HFFc6 (cell line): Measurements from ENCODE around the gene CTCFL. TPM values are rescaled to one million over a fixed set of nuclear protein-coding genes. Genes with fewer than 3 reads are reported as not detected.

Experiments used
- DNase-seq: peaks from one replicate; pipeline ENCODE4 v3.0.0-alpha.2; 2018
- H3K27ac Mint-ChIP-seq: 2 replicates; pipeline ENCODE4 v1.8.0; 2020; ENCODE audit warnings: mild to moderate bottlenecking, mixed read lengths
- H3K27me3 Mint-ChIP-seq: 2 replicates; pipeline ENCODE4 v1.8.0; 2021; ENCODE audit warnings: mild to moderate bottlenecking, moderate library complexity, mixed read lengths; ENCODE audit not compliant: insufficient read depth
- H3K36me3 Mint-ChIP-seq: 2 replicates; pipeline ENCODE4 v1.8.0; 2021; ENCODE audit warnings: low read depth, mixed read lengths
- H3K4me1 Mint-ChIP-seq: 2 replicates; pipeline ENCODE4 v1.8.0; 2020; ENCODE audit warnings: low read depth, mixed read lengths
- H3K4me3 Mint-ChIP-seq: 2 replicates; pipeline ENCODE4 v1.8.0; 2020; ENCODE audit warnings: mild to moderate bottlenecking, moderate library complexity, mixed read lengths
- H3K9me3 Mint-ChIP-seq: 2 replicates; pipeline ENCODE4 v1.8.0; 2020; ENCODE audit warnings: mild to moderate bottlenecking, mixed read lengths
- CTCF ChIP-seq: fragments of 200-600 bp; sonication (generic); IDR thresholded peaks from 2 replicates; pipeline ENCODE4 v1.5.0; 2021; ENCODE audit warnings: antibody characterized with exemption, mild to moderate bottlenecking
- total RNA-seq, 6 experiments: library from RNA; stranded (reverse); fragmentation: NEBNext Ultra II Directional; extraction: Animal tissue kit (Norgen Biotek cat#: 25700); gene quantifications; 2 replicates in 1 of 6; 3 replicates in 5 of 6; pipeline ENCODE4 v1.2.3, GENCODE V29; 2021

The CTCFL gene
- total RNA-seq, 6 experiments from 2014 or later, result not detected

DNA sequence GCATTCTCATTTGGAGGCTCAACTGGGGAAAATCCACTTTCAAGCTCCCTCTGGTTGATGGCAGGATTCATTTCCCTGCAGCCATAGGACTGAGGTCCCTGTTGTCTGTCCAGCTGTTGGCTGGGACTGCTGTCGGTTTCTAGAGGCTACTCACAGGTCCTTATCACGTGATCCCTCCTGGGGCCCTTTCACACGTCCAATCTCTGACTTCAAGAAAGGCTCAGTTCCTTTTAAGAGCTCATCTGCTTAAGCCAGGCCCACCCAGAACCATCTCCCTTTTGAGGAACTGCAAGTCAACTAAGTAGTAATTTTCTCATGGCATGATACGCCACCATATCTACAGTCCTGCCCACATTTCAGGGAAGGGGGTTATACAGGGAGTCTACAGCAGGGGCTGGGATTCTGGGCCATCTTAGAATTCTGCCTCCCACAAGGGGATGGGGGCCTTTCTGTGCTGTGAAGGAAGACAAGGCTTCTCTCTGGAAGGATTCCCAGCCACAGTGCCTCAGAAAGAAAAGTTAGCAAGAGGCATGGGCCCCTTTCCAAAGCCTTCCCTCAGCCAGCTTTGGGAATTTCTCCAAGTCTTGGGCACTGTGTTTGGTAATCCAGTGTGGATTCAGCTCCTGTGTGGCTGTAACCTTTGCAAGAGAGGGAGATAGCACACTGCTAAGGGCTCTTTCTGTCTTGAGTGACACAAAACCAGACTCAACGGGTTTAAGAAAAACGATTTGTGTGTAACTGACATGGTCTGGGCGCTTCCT is 66.4 kb downstream of the CTCFL start:
- Mint-ChIP-seq H3K27me3 (peaks cover 59% of the 10 kb centered on the region), H3K27ac (no peak overlapping the region), H3K36me3 (no peaks in the 10 kb centered on the region), H3K4me1 (no peaks in the 10 kb centered on the region), H3K4me3 (no peak overlapping the region), H3K9me3 (peaks cover 5% of the 10 kb centered on the region; the same call in 1 of the 2 replicates)
- no peak for TF ChIP-seq CTCF
- DNase-seq, result no peak

- no peak overlapping the region for H3K4me3 Mint-ChIP-seq
- no peak for TF ChIP-seq CTCF
- no peaks in the 10 kb centered on the region for H3K36me3 Mint-ChIP-seq
- no peak for DNase-seq
- H3K9me3 Mint-ChIP-seq, result peaks cover 5% of the 10 kb centered on the region; the same call in 1 of the 2 replicates
- H3K27me3 Mint-ChIP-seq, result peaks cover 61% of the 10 kb centered on the region
- H3K4me1 Mint-ChIP-seq, result no peaks in the 10 kb centered on the region
- no peak overlapping the region for H3K27ac Mint-ChIP-seq
Measured at GRCh38 chr20:57457243-57458095, 67.5 kb downstream of the CTCFL start.

- Mint-ChIP-seq H3K27ac (no peak overlapping the region), H3K9me3 (peaks cover 5% of the 10 kb centered on the region; the same call in 1 of the 2 replicates), H3K4me1 (no peaks in the 10 kb centered on the region), H3K27me3 (peaks cover 61% of the 10 kb centered on the region), H3K36me3 (no peaks in the 10 kb centered on the region), H3K4me3 (no peak overlapping the region)
- TF ChIP-seq CTCF, result no peak
- DNase-seq, result no peak
Measured at GRCh38 chr20:57456116-57456515, 68.8 kb downstream of the CTCFL start.

- Mint-ChIP-seq H3K9me3 (peaks cover 5% of the 10 kb centered on the region; the same call in 1 of the 2 replicates), H3K4me1 (no peaks in the 10 kb centered on the region), H3K36me3 (no peaks in the 10 kb centered on the region)
Measured at GRCh38 chr20:57455386-57455785, 69.6 kb downstream of the CTCFL start.

More at GRCh38 chr20:57455386-57455785, 69.6 kb downstream of the CTCFL start:
- Mint-ChIP-seq H3K4me3 (no peak overlapping the region), H3K27ac (no peak overlapping the region), H3K27me3 (peaks cover 57% of the 10 kb centered on the region)
- no peak for TF ChIP-seq CTCF
- DNase-seq, result no peak
